Cortex of kidney (tissue), 1 donor: ENCODE measurements around the gene SAMD8.

Source experiments
- DNase-seq: peaks from one replicate; lab custom pipeline; 2025; lab: John Stamatoyannopoulos, UW

SAMD8 gene

GRCh38 chr10:75111365-75111906, at the start of gene SAMD8:
Gene SAMD8, plus strand, starts transcription at chr10:75111656. Its CDS starts 38,873 bp downstream, at chr10:75150529.
- DNase-seq: peak; percentile 57

DNA sequence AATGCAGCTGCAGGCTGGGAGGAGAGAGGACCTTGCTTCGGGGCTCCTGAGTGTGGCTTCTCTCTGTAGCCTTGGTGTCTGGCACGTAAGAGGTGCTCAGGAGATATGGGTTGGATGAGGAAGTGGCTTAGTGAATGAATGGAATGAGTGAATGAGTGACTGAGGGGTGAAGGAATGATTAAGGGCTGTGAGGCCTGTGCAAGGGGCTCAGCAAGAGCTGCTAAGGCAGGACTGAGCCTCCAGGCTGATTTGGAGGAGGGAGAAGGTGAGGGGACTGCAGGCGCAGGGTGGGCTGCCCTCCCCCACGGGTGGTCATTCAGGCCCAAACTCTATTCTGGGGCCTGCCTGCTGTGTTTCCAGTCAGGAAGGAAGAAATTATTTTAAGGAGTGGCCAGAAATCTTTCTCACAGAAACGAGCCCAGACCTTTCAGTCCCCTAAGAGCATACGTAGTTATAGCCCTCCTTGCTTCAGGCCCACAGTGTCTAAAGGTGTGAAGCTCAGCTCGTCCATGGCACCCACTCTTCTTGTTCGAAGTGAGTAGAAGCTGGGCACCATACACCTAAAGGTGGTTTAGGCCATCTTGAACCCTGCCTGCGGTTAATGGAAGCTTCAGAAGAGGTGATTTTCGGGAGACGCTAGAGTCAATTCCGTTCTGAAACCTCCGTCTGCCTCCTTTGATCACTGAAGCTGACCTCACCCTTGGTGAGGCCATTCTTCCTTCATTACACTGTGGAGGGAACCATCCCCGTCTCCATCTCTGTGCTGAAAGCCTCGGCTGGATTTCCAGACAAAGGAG, 49.5 kb upstream of the SAMD8 start:
- no peak for DNase-seq

DNA sequence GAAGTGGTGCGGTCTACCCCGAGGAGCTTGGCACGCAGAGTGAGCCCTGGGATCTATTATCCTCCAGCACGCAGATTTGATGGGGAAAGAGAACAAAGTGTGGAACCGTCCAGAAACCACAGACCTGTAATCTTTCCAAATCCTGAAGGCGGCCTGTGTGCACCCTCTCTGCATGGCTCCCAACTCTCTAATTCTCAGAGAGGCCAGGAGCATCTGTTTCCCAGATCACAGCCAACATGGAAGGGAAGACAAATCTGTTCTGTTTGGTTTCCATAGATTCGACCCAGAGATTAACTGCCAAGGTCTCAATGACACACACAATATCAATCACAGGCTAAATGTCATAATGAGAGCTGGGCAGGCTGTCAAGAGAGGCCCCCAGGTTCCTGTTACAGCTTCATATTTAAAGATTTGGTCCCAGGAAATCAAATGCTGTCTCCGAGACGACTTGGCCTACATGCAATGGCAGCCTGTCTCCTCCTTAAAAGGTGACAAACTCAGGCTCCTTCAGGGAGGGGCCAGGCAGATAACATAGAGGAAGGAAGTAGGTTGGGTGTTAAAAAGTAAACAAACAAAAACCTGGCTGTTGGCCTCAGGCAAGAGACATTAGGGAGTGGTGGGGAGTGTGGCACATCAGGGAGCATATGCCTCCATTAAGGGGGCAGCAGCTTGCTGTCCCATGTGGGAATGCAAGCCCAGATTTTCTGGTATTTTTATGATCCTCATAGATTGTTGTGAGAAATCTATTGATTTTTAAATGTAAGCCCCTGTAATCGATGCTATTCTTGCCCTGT, 48.8 kb upstream of the SAMD8 start:
- no peak for DNase-seq

- no peak for DNase-seq
Observed at GRCh38 chr10:75063461-75064230, 47.8 kb upstream of the SAMD8 start.

DNA sequence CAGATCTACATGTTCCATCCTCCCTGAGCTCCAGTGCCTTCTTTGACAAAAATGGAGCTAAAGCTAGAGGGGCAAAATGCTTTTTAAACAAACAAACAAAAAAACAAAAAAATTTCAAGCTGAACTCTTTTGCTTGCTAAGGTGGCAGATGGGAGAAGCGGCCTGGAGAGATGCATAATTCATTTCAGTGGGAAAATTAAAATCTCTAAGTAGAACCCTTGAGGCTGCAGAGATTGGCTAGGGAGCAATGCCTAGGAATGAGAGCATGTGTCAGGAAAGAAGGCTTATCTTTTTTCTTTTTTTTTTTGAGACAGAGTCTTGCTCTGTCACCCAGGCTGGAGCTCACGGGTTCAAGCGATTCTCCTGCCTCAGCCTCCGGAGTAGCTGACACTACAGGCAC, 46.4 kb upstream of the SAMD8 start:
- DNase-seq: no peak

DNA sequence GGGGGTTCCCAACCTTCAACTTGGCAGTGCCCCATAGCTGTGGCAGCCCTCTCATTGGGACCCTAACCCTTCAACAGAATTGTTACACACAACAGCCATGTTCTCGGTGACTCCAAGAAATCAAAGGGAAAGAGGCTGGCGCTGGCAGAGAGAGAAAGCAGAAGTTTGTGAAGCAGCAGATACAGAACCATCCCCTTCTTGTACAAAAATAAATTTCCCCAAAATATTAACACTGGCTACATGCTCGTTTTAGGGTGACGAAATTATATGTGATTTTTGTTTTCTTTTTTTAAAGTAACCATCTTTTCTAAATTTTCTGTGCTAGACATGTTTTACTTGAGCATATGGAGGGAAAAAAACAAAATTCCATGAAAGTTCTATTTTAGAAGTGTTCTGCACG, 45.2 kb upstream of the SAMD8 start:
- DNase-seq: no peak

DNA sequence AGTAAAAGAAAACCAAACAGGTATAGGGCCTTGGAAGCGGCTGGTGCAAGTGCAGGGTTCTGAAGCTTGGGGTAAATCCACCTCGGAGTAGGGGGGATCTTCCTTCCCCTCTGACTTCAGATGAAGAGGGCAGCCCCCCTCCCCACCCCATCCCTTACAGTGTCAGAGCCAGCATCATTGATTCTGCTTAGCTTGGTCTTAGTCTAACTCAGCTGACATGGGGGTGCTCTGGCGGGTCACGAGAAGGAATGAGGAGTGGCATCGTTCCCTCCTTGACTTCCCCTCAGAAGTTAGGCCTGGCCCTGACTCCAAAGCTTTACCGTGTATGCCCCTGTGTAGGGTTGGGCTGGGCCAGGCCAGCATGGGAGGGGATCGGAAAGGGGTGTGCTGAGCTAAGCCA, 44.2 kb upstream of the SAMD8 start:
- no peak for DNase-seq

- no peak for DNase-seq
Observed at GRCh38 chr10:75068523-75068922, 42.9 kb upstream of the SAMD8 start.

DNA sequence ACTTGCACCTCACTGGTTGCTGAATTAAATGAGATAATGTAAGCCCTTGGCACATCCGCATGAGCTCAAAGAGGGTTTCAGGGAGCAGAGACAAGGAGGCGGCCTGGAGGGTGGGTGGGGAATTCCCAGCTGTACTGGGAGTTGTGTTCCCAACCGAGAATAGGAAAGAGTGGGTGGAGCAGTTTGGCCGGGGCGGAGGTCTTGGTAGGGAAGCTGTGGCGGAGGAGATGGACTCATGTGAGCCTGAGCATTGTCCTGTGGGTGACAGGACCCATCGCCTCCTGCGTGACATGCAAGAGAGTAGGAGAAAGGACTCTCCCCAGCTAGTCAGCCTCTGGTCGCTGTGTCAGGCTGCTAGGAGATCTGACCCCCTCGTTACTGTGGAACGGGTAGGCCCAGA, 41.0 kb upstream of the SAMD8 start:
- DNase-seq: no peak

DNA sequence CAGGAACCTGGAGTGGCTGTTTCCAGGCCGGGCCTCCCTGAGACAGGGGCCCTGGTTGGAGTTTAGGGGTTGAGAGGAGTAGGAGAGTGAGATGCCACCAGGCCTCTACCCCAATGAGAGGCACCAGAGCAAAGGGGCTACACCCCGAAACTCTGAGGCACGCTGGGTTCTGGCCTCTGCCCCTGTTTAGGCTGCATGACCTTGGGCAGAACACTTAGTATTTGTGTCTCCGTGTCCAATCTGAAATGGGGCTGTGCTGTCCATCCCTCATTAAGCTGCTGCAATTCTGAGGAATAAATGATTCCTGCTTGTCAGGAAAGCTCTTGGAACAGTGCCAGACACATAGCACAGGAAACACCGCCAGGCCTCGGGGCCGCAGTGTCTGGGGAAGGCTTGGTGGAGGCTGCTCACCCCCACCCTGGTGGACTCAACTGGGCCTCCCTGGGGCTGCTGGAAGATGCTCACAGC, 40.5 kb upstream of the SAMD8 start:
- DNase-seq: no peak

DNA sequence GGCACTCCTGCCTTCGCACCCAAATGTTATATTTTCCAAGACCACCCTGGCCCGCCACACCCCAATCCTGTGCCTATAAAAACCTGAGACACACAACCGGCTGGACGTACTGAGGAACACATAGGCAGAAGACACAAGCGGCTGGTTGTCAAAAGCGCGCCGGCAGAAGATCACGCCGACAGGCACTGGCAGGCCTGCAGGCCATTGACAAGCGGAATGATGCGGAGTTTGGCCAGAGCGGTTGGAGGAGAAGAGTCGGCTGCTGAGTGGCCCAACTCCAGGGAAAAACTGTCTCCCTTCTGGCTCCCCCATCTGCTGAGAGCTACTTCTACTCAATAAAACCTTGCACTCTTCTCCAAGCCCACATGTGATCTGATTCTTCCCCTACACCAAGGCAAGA, 39.7 kb upstream of the SAMD8 start:
- no peak for DNase-seq

- no peak for DNase-seq
Observed at GRCh38 chr10:75072727-75073126, 38.7 kb upstream of the SAMD8 start.

- DNase-seq: no peak
Observed at GRCh38 chr10:75073442-75073841, 38.0 kb upstream of the SAMD8 start.

DNA sequence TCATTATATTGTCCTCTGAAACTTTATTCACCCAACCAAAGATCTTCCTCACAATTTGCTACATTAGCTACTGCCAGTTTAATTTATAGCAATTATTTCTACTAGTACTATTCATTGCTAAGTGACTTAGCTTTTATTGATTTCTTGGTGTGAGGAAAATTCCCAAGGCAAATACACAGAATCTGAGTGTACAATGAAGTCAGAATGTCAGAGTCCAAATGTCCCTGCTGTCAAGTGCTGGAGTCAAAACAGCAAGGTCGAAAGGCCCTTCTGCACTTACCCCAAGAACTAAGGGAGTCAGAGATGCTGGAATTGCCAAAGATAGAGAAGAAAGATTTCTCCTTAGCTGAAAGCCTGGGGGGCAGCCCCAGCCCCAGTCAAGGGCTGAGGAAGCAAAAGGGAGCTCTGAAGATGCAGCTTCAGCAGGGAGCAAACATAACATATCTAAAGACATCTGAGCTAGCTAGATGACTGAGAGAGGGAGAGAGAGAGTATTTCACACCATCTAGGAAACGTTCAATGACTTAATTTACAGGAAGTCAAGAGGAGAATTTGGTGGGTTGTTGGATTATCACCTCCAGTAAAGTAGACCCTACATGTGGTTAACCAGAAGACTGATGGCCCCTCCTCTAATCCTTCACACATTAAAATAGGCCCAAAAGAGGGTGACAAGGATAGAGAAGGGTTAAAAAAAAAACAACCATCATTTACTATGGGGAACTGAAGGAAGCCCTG, 36.6 kb upstream of the SAMD8 start:
- no peak for DNase-seq

GRCh38 chr10:75076348-75076747, 35.1 kb upstream of the SAMD8 start:
- no peak for DNase-seq

DNA sequence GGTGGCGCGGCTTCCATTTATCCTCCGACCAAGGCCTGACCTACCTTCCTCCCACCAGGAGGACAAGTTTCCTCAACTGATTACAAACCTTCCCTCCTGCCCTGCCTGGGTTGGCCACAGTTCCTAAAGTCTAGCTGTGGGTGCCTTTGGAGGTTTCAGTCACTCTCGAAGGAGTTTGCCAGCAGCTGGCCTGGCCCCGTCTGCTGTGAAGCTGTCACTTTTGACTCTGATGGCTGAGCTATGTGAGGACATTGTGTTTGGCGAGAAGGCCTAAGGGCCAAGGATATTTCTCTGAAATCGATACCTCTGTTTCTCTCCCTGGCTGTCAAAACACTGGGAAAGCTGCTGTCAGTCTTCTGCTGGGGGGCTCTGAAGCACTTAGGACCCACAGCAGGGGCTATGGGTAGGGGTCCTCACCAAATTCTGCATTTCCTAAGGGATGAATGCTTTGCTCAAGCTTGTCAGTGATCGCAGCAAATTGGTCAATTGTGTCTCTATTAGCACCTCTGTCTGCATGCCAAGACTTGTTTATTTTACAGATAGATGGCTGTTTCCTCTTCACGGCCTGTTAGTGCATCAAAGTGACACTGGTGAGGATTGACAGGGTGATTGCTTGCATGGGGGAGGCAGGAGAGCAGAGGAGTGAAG, 31.9 kb upstream of the SAMD8 start:
- DNase-seq: no peak

GRCh38 chr10:75080554-75080953, 30.9 kb upstream of the SAMD8 start:
- DNase-seq: no peak

DNA sequence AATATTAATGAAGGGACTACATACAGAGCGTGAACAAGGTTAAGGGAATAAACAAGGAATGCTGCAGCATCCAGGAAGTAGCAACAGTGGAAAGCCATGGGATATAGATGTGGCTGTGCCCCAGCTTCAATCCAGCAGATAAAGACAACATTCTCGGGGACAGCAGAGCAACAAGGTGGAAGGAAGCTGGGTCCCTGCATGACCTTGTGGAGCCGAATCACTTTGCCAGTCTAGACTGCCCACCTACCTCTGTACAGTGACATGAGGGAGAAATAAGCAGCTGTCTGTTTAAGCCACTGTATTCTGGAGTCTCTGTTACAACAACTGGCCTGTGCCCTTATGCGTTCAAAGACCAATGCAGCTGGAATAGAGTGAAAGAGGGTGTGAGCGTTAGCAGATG, 30.1 kb upstream of the SAMD8 start:
- no peak for DNase-seq

- DNase-seq: no peak
Observed at GRCh38 chr10:75083972-75084833, 27.3 kb upstream of the SAMD8 start.

- no peak for DNase-seq
Observed at GRCh38 chr10:75084834-75085384, 26.5 kb upstream of the SAMD8 start.
